Transverse colon (tissue), 4 donors: ENCODE results near the gene TSPAN12. TPM values are rescaled to one million over a fixed set of nuclear protein-coding genes. Genes with fewer than 3 reads are reported as not detected.
"Not testable (repeated sequence)": the region's sequence is repeated elsewhere in the genome, so short reads cannot be mapped to it uniquely, and the experiment has no call there.

Experiments
- DNase-seq: peaks from one replicate; pipeline ENCODE4 v3.0.0-alpha.2; 2019
- H3K27ac ChIP-seq, 4 donors: fragments of 200-600 bp; sonication (generic); 2 replicates each; pipeline ENCODE4 v1.5.1; 2016 to 2018; ENCODE audit warnings: inconsistent platforms in 4 of 4
- H3K27me3 ChIP-seq: fragments of 200-600 bp; sonication (generic); 2 replicates; pipeline ENCODE4 v1.5.1; 2017; ENCODE audit warnings: inconsistent platforms
- H3K36me3 ChIP-seq, 4 donors: fragments of 200-600 bp; sonication (generic); 2 replicates each; pipeline ENCODE4 v1.5.1; 2017 to 2019; ENCODE audit warnings: inconsistent platforms in 4 of 4
- H3K4me1 ChIP-seq, 4 donors: fragments of 200-600 bp; sonication (generic); 2 replicates each; pipeline ENCODE4 v1.5.1; 2017 to 2020; ENCODE audit warnings: inconsistent platforms in 4 of 4
- H3K4me3 ChIP-seq, 4 donors: fragments of 200-600 bp; sonication (generic); 1 replicate in 1 of 4; 2 replicates in 3 of 4; pipeline versions ENCODE4 v1.5.1 to v1.6.1; 2017 to 2019; ENCODE audit warnings: inconsistent platforms in 4 of 4
- H3K9me3 ChIP-seq, 2 donors: fragments of 200-600 bp; sonication (generic); 2 replicates each; pipeline ENCODE4 v1.5.1; 2017 to 2019; ENCODE audit warnings: inconsistent platforms in 2 of 2
- EP300 ChIP-seq: sonication (generic); formaldehyde crosslinking; IDR thresholded peaks from one replicate; pipeline ENCODE4 v1.6.1; 2017; ENCODE audit warnings: antibody characterized with exemption, low read depth
- POLR2A ChIP-seq: fragments of 450-650 bp; IDR thresholded peaks from one replicate; pipeline ENCODE4 v1.6.1; 2016; ENCODE audit warnings: antibody characterized with exemption, mild to moderate bottlenecking, moderate library complexity
- POLR2AphosphoS5 ChIP-seq, 3 donors: sonication (generic); formaldehyde crosslinking; IDR thresholded peaks; one replicate each; pipeline ENCODE4 v1.6.1; 2016; ENCODE audit warnings: antibody characterized with exemption in 3 of 3
- WGBS, 2 donors: methylation state at CpG; one replicate each; pipeline ENCODE4 v1.1.5; 2018; ENCODE audit warnings: low coverage in 1 of 2; 5-methylcytosine and 5-hydroxymethylcytosine counted together
- in situ Hi-C, 4 donors: fragments of 200-750 bp; cut with MboI; loops; one replicate each; pipeline versions ENCODE4 v1.15.0 to v1.15.1; 2017; ENCODE audit warnings: low sequenced_read_pairs in 3 of 4, low pct_ligation_motif_present in 1 of 4, low pct_unique_long_range_greater_than_20kb in 1 of 4
- intact Hi-C: fragments of 100-400 bp; cut with DNase I; formaldehyde crosslinking; loops from one replicate; pipeline ENCODE4 v1.15.1; 2023; ENCODE audit warnings: low total_unique reads
- total RNA-seq, 4 donors: library from RNA; depleted of rRNA; stranded (reverse); fragments of >200 nt; gene quantifications; one replicate each; pipeline ENCODE4 v1.1.0, GENCODE V29; 2016
- TF ChIP-seq, protein P1 (sequence below), 5 experiments: fragments of 200-600 bp in 3 of 5; fragments of 450-650 bp in 2 of 5; sonication (generic) in 3 of 5; IDR thresholded peaks; 1 replicate in 2 of 5; 2 replicates in 3 of 5; pipeline ENCODE4 v1.5.1; 2016 to 2017; ENCODE audit warnings: antibody characterized with exemption in 5 of 5, inconsistent platforms in 3 of 5, mild to moderate bottlenecking in 2 of 5, moderate library complexity in 1 of 5

TSPAN12 gene
- total RNA-seq, 4 donors from 2014 or later, result 34.9 to 55.6 (median 39.5) TPM

GRCh38 chr7:120783273-120783672, 74.7 kb downstream of the TSPAN12 start:
- intact Hi-C loops, result loop anchor here (5.0 kb wide), 1 partner anchor 831 kb away; no protein-coding TSS in a partner anchor
- no peaks in the 10 kb centered on the region for H3K27me3 ChIP-seq
- no peak overlapping the region for H3K27ac ChIP-seq
- 65 to 81% methylated on average over 5 to 6 of the region's 6 CpGs for WGBS, 2 donors
- H3K4me1 ChIP-seq, result no peaks in the 10 kb centered on the region
- peaks cover 0 to 1% (median 0%) of the 10 kb centered on the region in 4 donors for H3K36me3 ChIP-seq
- no peaks in the 10 kb centered on the region for H3K9me3 ChIP-seq
- no peak overlapping the region for H3K4me3 ChIP-seq
- no peak for DNase-seq
- TF ChIP-seq POLR2A (no peak), EP300 (no peak), POLR2AphosphoS5 (IDR thresholded peaks at IDR 0.05) (no peak)
- TF ChIP-seq, protein P1, sequence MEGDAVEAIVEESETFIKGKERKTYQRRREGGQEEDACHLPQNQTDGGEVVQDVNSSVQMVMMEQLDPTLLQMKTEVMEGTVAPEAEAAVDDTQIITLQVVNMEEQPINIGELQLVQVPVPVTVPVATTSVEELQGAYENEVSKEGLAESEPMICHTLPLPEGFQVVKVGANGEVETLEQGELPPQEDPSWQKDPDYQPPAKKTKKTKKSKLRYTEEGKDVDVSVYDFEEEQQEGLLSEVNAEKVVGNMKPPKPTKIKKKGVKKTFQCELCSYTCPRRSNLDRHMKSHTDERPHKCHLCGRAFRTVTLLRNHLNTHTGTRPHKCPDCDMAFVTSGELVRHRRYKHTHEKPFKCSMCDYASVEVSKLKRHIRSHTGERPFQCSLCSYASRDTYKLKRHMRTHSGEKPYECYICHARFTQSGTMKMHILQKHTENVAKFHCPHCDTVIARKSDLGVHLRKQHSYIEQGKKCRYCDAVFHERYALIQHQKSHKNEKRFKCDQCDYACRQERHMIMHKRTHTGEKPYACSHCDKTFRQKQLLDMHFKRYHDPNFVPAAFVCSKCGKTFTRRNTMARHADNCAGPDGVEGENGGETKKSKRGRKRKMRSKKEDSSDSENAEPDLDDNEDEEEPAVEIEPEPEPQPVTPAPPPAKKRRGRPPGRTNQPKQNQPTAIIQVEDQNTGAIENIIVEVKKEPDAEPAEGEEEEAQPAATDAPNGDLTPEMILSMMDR (IDR thresholded peaks at IDR 0.05), result no peak
- in situ Hi-C loops, result no loop called here

GRCh38 chr7:120781924-120782323, 76.0 kb downstream of the TSPAN12 start:
- H3K4me1 ChIP-seq, in situ Hi-C loops, H3K36me3 ChIP-seq, H3K4me3 ChIP-seq, H3K9me3 ChIP-seq, H3K27ac ChIP-seq, H3K27me3 ChIP-seq, DNase-seq: not testable (repeated sequence)
- intact Hi-C loops, result loop anchor here (5.0 kb wide), 1 partner anchor 830 kb away; no protein-coding TSS in a partner anchor
- WGBS, 2 donors, result 87 to 91% methylated on average over 3 to 10 of the region's 10 CpGs

DNA sequence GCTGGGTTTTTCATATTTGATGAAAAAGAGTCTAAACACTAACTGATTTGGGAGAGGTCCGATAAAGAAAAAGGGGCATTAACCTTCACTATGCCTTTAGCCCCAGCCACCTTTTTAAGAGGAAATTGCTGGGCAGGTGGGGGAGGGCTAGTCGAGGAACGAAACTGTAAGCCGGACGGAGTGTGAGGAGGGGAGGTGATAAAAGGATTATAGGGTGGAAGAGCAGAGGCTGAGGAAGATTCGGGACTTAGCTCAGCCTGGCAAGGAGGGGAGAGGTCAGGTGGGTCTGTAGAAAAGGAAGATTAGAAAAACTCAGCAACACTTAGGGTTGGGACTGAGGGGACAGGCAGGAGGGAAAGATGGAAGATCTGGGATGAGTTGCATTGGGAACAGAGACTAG, 77.0 kb downstream of the TSPAN12 start:
- WGBS, 2 donors, result 83 to 96% methylated on average over 6 of the region's 6 CpGs
- Histone ChIP-seq H3K36me3 (no peaks in the 10 kb centered on the region), H3K4me1 (no peaks in the 10 kb centered on the region), H3K4me3 (no peak overlapping the region), H3K9me3 (no peaks in the 10 kb centered on the region), H3K27me3 (no peaks in the 10 kb centered on the region), H3K27ac (no peak overlapping the region)
- TF ChIP-seq POLR2A (no peak), POLR2AphosphoS5 (IDR thresholded peaks at IDR 0.05) (no peak), EP300 (no peak)
- TF ChIP-seq, protein P1 (IDR thresholded peaks at IDR 0.05), result no peak
- in situ Hi-C loops (no loop called here), intact Hi-C loops (loop anchor here (5.0 kb wide), 1 partner anchor 829 kb away; no protein-coding TSS in a partner anchor)
- no peak for DNase-seq

DNA sequence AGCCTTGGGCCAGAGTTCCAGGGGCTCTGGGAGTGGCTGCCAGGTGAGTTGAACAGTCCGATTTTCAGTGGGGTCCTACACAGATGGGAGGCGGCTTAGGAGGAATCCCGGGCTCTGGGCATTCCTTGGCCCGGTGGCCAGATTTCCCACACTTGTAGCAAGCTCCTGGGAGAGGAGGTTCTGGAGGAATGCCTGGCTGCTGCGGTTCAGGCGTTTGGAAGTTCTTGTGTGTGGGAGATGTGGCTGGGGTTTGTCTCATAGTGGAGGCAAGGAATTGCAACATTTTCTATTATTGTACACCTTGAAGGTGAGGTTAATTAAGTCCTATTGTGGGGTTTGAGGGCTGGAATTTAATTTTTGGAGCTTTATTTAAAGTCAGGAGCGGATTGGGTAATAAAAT, 77.5 kb downstream of the TSPAN12 start:
- 87 to 90% methylated on average over 5 to 7 of the region's 7 CpGs for WGBS, 2 donors
- H3K4me3 ChIP-seq, H3K36me3 ChIP-seq, DNase-seq, in situ Hi-C loops, H3K4me1 ChIP-seq, H3K9me3 ChIP-seq, H3K27me3 ChIP-seq, H3K27ac ChIP-seq: not testable (repeated sequence)
- intact Hi-C loops, result loop anchor here (5.0 kb wide), 1 partner anchor 828 kb away; no protein-coding TSS in a partner anchor

- intact Hi-C loops, in situ Hi-C loops, H3K4me3 ChIP-seq, H3K9me3 ChIP-seq, H3K36me3 ChIP-seq, H3K27me3 ChIP-seq, DNase-seq, H3K4me1 ChIP-seq, H3K27ac ChIP-seq: not testable (repeated sequence)
- 85 to 90% methylated on average over 4 to 8 of the region's 8 CpGs for WGBS, 2 donors
Observed at GRCh38 chr7:120779078-120779477, 78.9 kb downstream of the TSPAN12 start.

DNA sequence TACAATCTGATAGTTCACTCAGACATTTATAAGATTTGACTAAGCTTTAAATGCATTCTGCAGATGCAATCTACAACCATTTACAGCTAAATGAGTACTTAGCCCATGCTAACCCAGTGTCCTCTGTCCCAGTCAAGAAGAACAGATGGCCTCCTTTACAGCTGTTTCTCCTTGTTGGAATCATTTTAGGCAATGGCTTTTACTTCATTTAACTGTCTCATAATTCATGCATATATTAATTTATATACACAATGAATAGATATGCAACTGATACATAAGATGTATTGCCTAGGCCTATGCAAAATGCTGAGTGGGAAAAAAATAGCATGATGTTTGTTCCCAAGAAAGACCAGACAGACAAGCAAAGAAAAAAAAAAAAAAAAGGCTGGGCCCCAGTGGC, 82.2 kb downstream of the TSPAN12 start:
- Histone ChIP-seq H3K27me3 (no peaks in the 10 kb centered on the region), H3K4me3 (no peak overlapping the region), H3K36me3 (no peaks in the 10 kb centered on the region), H3K4me1 (no peaks in the 10 kb centered on the region), H3K27ac (no peak overlapping the region), H3K9me3 (no peaks in the 10 kb centered on the region)
- no peak for TF ChIP-seq POLR2AphosphoS5 (IDR thresholded peaks at IDR 0.05)
- TF ChIP-seq POLR2A, result no peak
- TF ChIP-seq, protein P1 (IDR thresholded peaks at IDR 0.05), result no peak
- TF ChIP-seq EP300, result no peak
- in situ Hi-C loops (no loop called here), intact Hi-C loops (no loop called here)
- DNase-seq, result no peak
